ENCODE data around the gene CLEC2L. TPM values are rescaled to one million over a fixed set of nuclear protein-coding genes. Genes with fewer than 3 reads are reported as not detected.
A peak's percentile ranks its signal among the peaks of the same experiment; 100 is the strongest.

The CLEC2L gene
- total RNA-seq, 3 donors from 2014 or later (not counting 1 experiment from before 2014, with no cell fraction given), result 0.71 TPM; not detected in 2

GRCh38 chr7:139494835-139495579 lies 28.5 kb upstream of the CLEC2L start:
- peaks cover 3 to 5% of the 10 kb centered on the region in 2 donors for H3K27me3 Mint-ChIP-seq (ENCODE audit: low read depth in 2 of 2)
- TF ChIP-seq CTCF (IDR thresholded peaks at IDR 0.05), result no peak
- H3K4me3 Mint-ChIP-seq, result no peak overlapping the region
- peaks cover 6% of the 10 kb centered on the region for H3K9me3 ChIP-seq (ENCODE audit: control insufficient read depth, insufficient read depth, low read length)
- no peaks in the 10 kb centered on the region for H3K36me3 Mint-ChIP-seq
- no peak overlapping the region for H3K4me3 ChIP-seq (ENCODE audit: low read length)
- ATAC-seq (peak in 2 of 3 donors; percentile 31 to 32), DNase-seq (no peak)
- H3K9me3 Mint-ChIP-seq, result peaks cover 0 to 2% of the 10 kb centered on the region in 2 donors
- H3K27ac Mint-ChIP-seq, result no peak overlapping the region
- peaks cover 3 to 4% of the 10 kb centered on the region in 2 donors for H3K4me1 Mint-ChIP-seq
- H3K36me3 ChIP-seq (ENCODE audit: control insufficient read depth, insufficient read depth, low read length), result no peaks in the 10 kb centered on the region
- H3K27ac ChIP-seq (ENCODE audit: low read length), result no peak overlapping the region
- intact Hi-C loops (cut with micrococcal nuclease), result no loop called here
- H3K4me1 ChIP-seq (ENCODE audit: control insufficient read depth, insufficient read depth, low read length), result peaks cover 12% of the 10 kb centered on the region
- 54% methylated on average over 4 of the region's 5 CpGs for WGBS (ENCODE audit: insufficient coverage)
- no peaks in the 10 kb centered on the region for H3K27me3 ChIP-seq (ENCODE audit: control insufficient read depth, insufficient read depth, low read length)

- no peak overlapping the region for H3K27ac Mint-ChIP-seq
- H3K36me3 Mint-ChIP-seq, result no peaks in the 10 kb centered on the region
- Histone ChIP-seq H3K4me3 (ENCODE audit: low read length) (no peak overlapping the region), H3K36me3 (ENCODE audit: control insufficient read depth, insufficient read depth, low read length) (no peaks in the 10 kb centered on the region), H3K27ac (ENCODE audit: low read length) (no peak overlapping the region), H3K9me3 (ENCODE audit: control insufficient read depth, insufficient read depth, low read length) (peaks cover 6% of the 10 kb centered on the region), H3K27me3 (ENCODE audit: control insufficient read depth, insufficient read depth, low read length) (no peaks in the 10 kb centered on the region), H3K4me1 (ENCODE audit: control insufficient read depth, insufficient read depth, low read length) (peaks cover 15% of the 10 kb centered on the region)
- no peak for TF ChIP-seq CTCF (IDR thresholded peaks at IDR 0.05)
- ATAC-seq, result no peak
- H3K4me3 Mint-ChIP-seq, result no peak overlapping the region
- intact Hi-C loops (cut with micrococcal nuclease), result no loop called here
- peaks cover 0 to 2% of the 10 kb centered on the region in 2 donors for H3K9me3 Mint-ChIP-seq
- 94% methylated on average over 8 of the region's 8 CpGs for WGBS (ENCODE audit: insufficient coverage)
- peaks cover 5 to 7% of the 10 kb centered on the region in 2 donors for H3K27me3 Mint-ChIP-seq (ENCODE audit: low read depth in 2 of 2)
- H3K4me1 Mint-ChIP-seq, result peaks cover 5 to 7% of the 10 kb centered on the region in 2 donors
- DNase-seq, result no peak
Measured at GRCh38 chr7:139495580-139496125, 27.8 kb upstream of the CLEC2L start.

GRCh38 chr7:139496528-139496927 lies 27.0 kb upstream of the CLEC2L start:
- Mint-ChIP-seq H3K36me3 (no peaks in the 10 kb centered on the region), H3K27me3 (ENCODE audit: low read depth in 2 of 2) (peaks cover 5 to 7% of the 10 kb centered on the region in 2 donors), H3K4me1 (peaks cover 5 to 7% of the 10 kb centered on the region in 2 donors), H3K9me3 (peaks cover 0 to 2% of the 10 kb centered on the region in 2 donors), H3K4me3 (no peak overlapping the region), H3K27ac (no peak overlapping the region)
- ATAC-seq (no peak), DNase-seq (no peak)
- Histone ChIP-seq H3K9me3 (ENCODE audit: control insufficient read depth, insufficient read depth, low read length) (peaks cover 6% of the 10 kb centered on the region), H3K4me1 (ENCODE audit: control insufficient read depth, insufficient read depth, low read length) (peaks cover 15% of the 10 kb centered on the region), H3K36me3 (ENCODE audit: control insufficient read depth, insufficient read depth, low read length) (no peaks in the 10 kb centered on the region), H3K27ac (ENCODE audit: low read length) (no peak overlapping the region), H3K27me3 (ENCODE audit: control insufficient read depth, insufficient read depth, low read length) (no peaks in the 10 kb centered on the region), H3K4me3 (ENCODE audit: low read length) (no peak overlapping the region)
- WGBS (ENCODE audit: insufficient coverage), result 95% methylated on average over 10 of the region's 10 CpGs
- intact Hi-C loops (cut with micrococcal nuclease), result no loop called here
- no peak for TF ChIP-seq CTCF (IDR thresholded peaks at IDR 0.05)

Measured in natural killer cell (primary cell).